NCI-H1694 (cell line): ENCODE data around the gene FAM53B.
"Not testable (repeated sequence)": the region's sequence is repeated elsewhere in the genome, so short reads cannot be mapped to it uniquely, and the experiment has no call there.

ENCODE experiments used
- DNase-seq: peaks from one replicate; lab custom pipeline; 2025; lab: John Stamatoyannopoulos, UW

FAM53B gene

GRCh38 chr10:124744102-124745050 is at the start of gene FAM53B:
Gene FAM53B (minus strand): TSS chr10:124744378. CDS start chr10:124706713, 37,665 bp downstream.
- DNase-seq = no peak

- no peak for DNase-seq
Measured at GRCh38 chr10:124792998-124793352, 48.8 kb upstream of the FAM53B start.

- DNase-seq = peak; percentile 22
Measured at GRCh38 chr10:124791547-124792348, 47.6 kb upstream of the FAM53B start, which contains the start of gene EEF1AKMT2. Gene EEF1AKMT2 (minus strand): TSS chr10:124791887. CDS start chr10:124791833, 54 bp downstream.

- not testable (repeated sequence) for DNase-seq
Measured at GRCh38 chr10:124782900-124783299, 38.7 kb upstream of the FAM53B start.

GRCh38 chr10:124768791-124769190 is 24.6 kb upstream of the FAM53B start:
- no peak for DNase-seq

- DNase-seq = no peak
Measured at GRCh38 chr10:124765256-124765655, 21.1 kb upstream of the FAM53B start.

- DNase-seq = no peak
Measured at GRCh38 chr10:124763267-124763666, 19.1 kb upstream of the FAM53B start.

GRCh38 chr10:124762281-124762680 is 18.1 kb upstream of the FAM53B start:
- DNase-seq = no peak

GRCh38 chr10:124756156-124756903 is 12.2 kb upstream of the FAM53B start:
- no peak for DNase-seq

- DNase-seq = no peak
Measured at GRCh38 chr10:124755581-124755980, 11.4 kb upstream of the FAM53B start.

- DNase-seq = no peak
Measured at GRCh38 chr10:124754227-124754626, 10.0 kb upstream of the FAM53B start.

- no peak for DNase-seq
Measured at GRCh38 chr10:124748953-124749645, 4.9 kb upstream of the FAM53B start.

GRCh38 chr10:124748166-124748565 is 4.0 kb upstream of the FAM53B start:
- no peak for DNase-seq

GRCh38 chr10:124747745-124748144 is 3.6 kb upstream of the FAM53B start:
- no peak for DNase-seq

- no peak for DNase-seq
Measured at GRCh38 chr10:124746992-124747391, 2.8 kb upstream of the FAM53B start.

GRCh38 chr10:124746447-124746846 is 2.3 kb upstream of the FAM53B start:
- not testable (repeated sequence) for DNase-seq

GRCh38 chr10:124745673-124746072 is 1.5 kb upstream of the FAM53B start:
- no peak for DNase-seq

GRCh38 chr10:124745252-124745651 is 1.1 kb upstream of the FAM53B start:
- DNase-seq = no peak

- no peak for DNase-seq
Measured at GRCh38 chr10:124743191-124744101, 732 bp downstream of the FAM53B start.
